Suprapubic skin (tissue), 4 donors: ENCODE data around the gene IL2RG.

Experiments used
- CTCF ChIP-seq, 2 donors: fragments of 200-600 bp in 1 of 2; fragments of 450-650 bp in 1 of 2; sonication (generic) in 1 of 2; IDR thresholded peaks; one replicate each; pipeline ENCODE4 v1.5.1; 2016 to 2019; ENCODE audit warnings: antibody characterized with exemption in 2 of 2, mild to moderate bottlenecking in 1 of 2, moderate library complexity in 1 of 2
- POLR2A ChIP-seq, 2 donors: fragments of 450-650 bp; IDR thresholded peaks; one replicate each; pipeline ENCODE4 v1.6.1; 2017; ENCODE audit warnings: antibody characterized with exemption in 2 of 2, mild to moderate bottlenecking in 2 of 2, moderate library complexity in 2 of 2
- POLR2AphosphoS5 ChIP-seq, 3 donors: sonication (generic); formaldehyde crosslinking; IDR thresholded peaks; one replicate each; pipeline ENCODE4 v1.6.1; 2017; ENCODE audit warnings: antibody characterized with exemption in 3 of 3

DNA sequence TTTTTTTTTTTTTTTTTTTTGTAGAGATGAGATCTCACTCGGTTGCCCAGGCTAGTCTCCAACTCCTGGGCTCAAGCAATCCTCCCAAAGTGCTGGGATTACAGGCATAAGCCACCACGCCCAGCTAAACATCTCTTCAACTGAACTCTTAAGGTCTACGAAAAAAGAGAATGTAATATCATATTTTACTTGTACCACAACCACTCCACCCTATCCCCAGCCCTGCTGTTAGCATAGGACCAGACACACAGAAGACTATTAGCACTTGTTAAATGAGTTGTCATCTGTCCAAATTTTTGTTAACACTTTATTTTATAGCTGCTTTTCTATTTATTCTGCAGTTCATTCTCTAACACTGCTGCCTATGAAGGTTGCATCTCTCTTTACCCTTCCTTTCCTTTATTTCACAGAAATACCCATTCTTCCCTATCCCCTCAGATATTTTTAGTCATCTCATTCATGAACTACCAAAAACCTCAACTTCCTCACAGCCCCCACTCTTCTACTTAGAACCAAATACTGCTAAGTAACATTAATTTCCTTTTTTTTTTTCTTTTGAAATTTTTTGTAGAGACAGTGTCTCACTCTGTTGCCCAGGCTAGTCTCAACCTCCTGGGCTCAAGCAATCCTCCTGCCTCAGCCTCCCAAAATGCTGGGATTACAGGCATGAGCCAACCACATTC lies 53.4 kb downstream of the IL2RG start:
- TF ChIP-seq POLR2AphosphoS5 (IDR thresholded peaks at IDR 0.05) = no peak
- no peak for TF ChIP-seq CTCF (IDR thresholded peaks at IDR 0.05)
- TF ChIP-seq POLR2A (IDR thresholded peaks at IDR 0.05) = no peak
